Stomach (tissue), 9 donors: ENCODE results near the gene RBP4. TPM values are rescaled to one million over a fixed set of nuclear protein-coding genes. Genes with fewer than 3 reads are reported as not detected.

Experiments
- DNase-seq, 2 donors: peaks; one replicate each; pipeline versions ENCODE4 v3.0.0 to v3.0.0-alpha.2; 2013 to 2019
- H3K27ac ChIP-seq, 5 donors: fragments of 200-600 bp in 4 of 5; sonication (generic) in 4 of 5; one replicate each; pipeline ENCODE4 v1.5.1; 2013 to 2019; ENCODE audit warnings: mild to moderate bottlenecking in 1 of 5, moderate library complexity in 1 of 5
- H3K27me3 ChIP-seq, 3 donors: fragments of 200-600 bp; sonication (generic); one replicate each; pipeline ENCODE4 v1.5.1; 2017 to 2019; ENCODE audit warnings: mixed run types in 1 of 3
- H3K36me3 ChIP-seq, 4 donors: fragments of 200-600 bp; sonication (generic); 1 replicate in 3 of 4; 2 replicates in 1 of 4; pipeline ENCODE4 v1.5.1; 2016 to 2019
- H3K4me1 ChIP-seq, 4 donors: fragments of 200-600 bp; sonication (generic); one replicate each; pipeline ENCODE4 v1.5.1; 2016 to 2019
- H3K4me3 ChIP-seq, 4 donors: fragments of 200-600 bp; sonication (generic) in 3 of 4; one replicate each; pipeline ENCODE4 v1.5.1; 2016 to 2019; ENCODE audit warnings: mild to moderate bottlenecking in 1 of 4
- H3K9me3 ChIP-seq, 4 donors: fragments of 200-600 bp; sonication (generic); one replicate each; pipeline ENCODE4 v1.5.1; 2016 to 2019
- CTCF ChIP-seq, 7 experiments: fragments of 450-650 bp in 4 of 7; fragments of 200-600 bp in 3 of 7; sonication (generic) in 3 of 7; IDR thresholded peaks; one replicate each; pipeline ENCODE4 v1.5.1; 2016 to 2019; ENCODE audit warnings: antibody characterized with exemption in 7 of 7, control low read depth in 2 of 7, mild to moderate bottlenecking in 1 of 7
- EP300 ChIP-seq: sonication (generic); formaldehyde crosslinking; IDR thresholded peaks from one replicate; pipeline ENCODE4 v1.6.1; 2017; ENCODE audit warnings: antibody characterized with exemption
- POLR2A ChIP-seq, 4 donors: fragments of 450-650 bp; IDR thresholded peaks; one replicate each; pipeline ENCODE4 v1.6.1; 2016; ENCODE audit warnings: antibody characterized with exemption in 4 of 4, control low read depth in 2 of 4, mild to moderate bottlenecking in 1 of 4, moderate library complexity in 1 of 4
- POLR2AphosphoS5 ChIP-seq, 3 donors: sonication (generic); formaldehyde crosslinking; IDR thresholded peaks; one replicate each; pipeline ENCODE4 v1.6.1; 2016; ENCODE audit warnings: antibody characterized with exemption in 3 of 3
- WGBS, 5 donors: extraction: QIAGEN DNeasy Blood & Tissue Kit in 3 of 5; methylation state at CpG; one replicate each; pipeline versions ENCODE4 v1.1.5 to v1.1.7; 2013 to 2018; 5-methylcytosine and 5-hydroxymethylcytosine counted together
- intact Hi-C: fragments of 100-400 bp; cut with DNase I; formaldehyde crosslinking; loops from one replicate; pipeline ENCODE4 v1.15.1; 2023; ENCODE audit warnings: low total_unique reads
- polyA plus RNA-seq, 3 donors: library from polyadenylated mRNA; stranded (reverse); fragments of 200-250 nt; gene quantifications; one replicate each; pipeline ENCODE4 v1.2.3, GENCODE V29; 2013
- total RNA-seq, 5 donors: library from RNA; depleted of rRNA; stranded (reverse); fragments of >200 nt; gene quantifications; one replicate each; pipeline versions ENCODE4 v1.1.0 to v1.2.3, GENCODE V29; 2014 to 2016
- donor health status: healthy with polysubstance abuse.
- donor health status: Bipolar disorder and iron deficiency.
- donor health status: healthy.

The RBP4 gene
- total and polyA plus RNA-seq, 8 donors: 0.58 to 20.5 (median 1.1) TPM; not detected in 2

- no peak overlapping the region for H3K27ac ChIP-seq
- H3K27me3 ChIP-seq: peaks cover 0 to 5% (median 0%) of the 10 kb centered on the region in 3 donors
- H3K9me3 ChIP-seq: no peaks in the 10 kb centered on the region
- TF ChIP-seq POLR2AphosphoS5 (IDR thresholded peaks at IDR 0.05) (no peak), CTCF (IDR thresholded peaks at IDR 0.05) (no peak), EP300 (no peak), POLR2A (IDR thresholded peaks at IDR 0.05) (no peak)
- DNase-seq: no peak
- intact Hi-C loops: no loop called here
- no peak overlapping the region for H3K4me3 ChIP-seq
- peaks cover 0 to 7% (median 3%) of the 10 kb centered on the region in 4 donors for H3K4me1 ChIP-seq
- WGBS, 5 donors: 90 to 97% (median 93%) methylated on average over 4 of the region's 4 CpGs
- H3K36me3 ChIP-seq: no peaks in the 10 kb centered on the region
These were observed 7.8 kb downstream of the RBP4 start for GRCh38 chr10:93593254-93593653.

GRCh38 chr10:93591065-93591808, 9.8 kb downstream of the RBP4 start:
- 51 to 62% (median 55%) methylated on average over 8 of the region's 8 CpGs for WGBS, 5 donors
- intact Hi-C loops: no loop called here
- DNase-seq: peak in 1 of 2 donors; percentile 51

GRCh38 chr10:93590638-93591037, 10.4 kb downstream of the RBP4 start:
- 91 to 96% (median 93%) methylated on average over 7 of the region's 7 CpGs for WGBS, 5 donors
- Histone ChIP-seq H3K4me3 (no peak overlapping the region), H3K27ac (no peak overlapping the region), H3K36me3 (no peaks in the 10 kb centered on the region), H3K4me1 (peaks cover 0 to 7% (median 3%) of the 10 kb centered on the region in 4 donors), H3K9me3 (no peaks in the 10 kb centered on the region), H3K27me3 (peaks cover 0 to 5% (median 0%) of the 10 kb centered on the region in 3 donors)
- DNase-seq: no peak
- intact Hi-C loops: no loop called here
- no peak for TF ChIP-seq POLR2AphosphoS5 (IDR thresholded peaks at IDR 0.05)
- no peak for TF ChIP-seq POLR2A (IDR thresholded peaks at IDR 0.05)
- TF ChIP-seq EP300: no peak
- no peak for TF ChIP-seq CTCF (IDR thresholded peaks at IDR 0.05)

More at GRCh38 chr10:93591065-93591808, 9.8 kb downstream of the RBP4 start:
- no peak for TF ChIP-seq POLR2A (IDR thresholded peaks at IDR 0.05)
- TF ChIP-seq POLR2AphosphoS5 (IDR thresholded peaks at IDR 0.05): peak in 2 of 3 donors; percentile 18 to 26
- no peak overlapping the region for H3K27ac ChIP-seq
- H3K4me3 ChIP-seq: no peak overlapping the region
- H3K9me3 ChIP-seq: no peaks in the 10 kb centered on the region
- peaks cover 0 to 7% (median 3%) of the 10 kb centered on the region in 4 donors for H3K4me1 ChIP-seq
- H3K27me3 ChIP-seq: peaks cover 0 to 5% (median 0%) of the 10 kb centered on the region in 3 donors
- no peaks in the 10 kb centered on the region for H3K36me3 ChIP-seq

- TF ChIP-seq POLR2AphosphoS5 (IDR thresholded peaks at IDR 0.05) (no peak), CTCF (IDR thresholded peaks at IDR 0.05) (no peak), POLR2A (IDR thresholded peaks at IDR 0.05) (no peak)
- Histone ChIP-seq H3K4me3 (no peak overlapping the region), H3K4me1 (peaks cover 0 to 7% (median 3%) of the 10 kb centered on the region in 4 donors), H3K27me3 (peaks cover 0 to 5% (median 0%) of the 10 kb centered on the region in 3 donors), H3K27ac (no peak overlapping the region), H3K36me3 (no peaks in the 10 kb centered on the region), H3K9me3 (no peaks in the 10 kb centered on the region)
- DNase-seq: no peak
- WGBS, 5 donors: 83 to 90% (median 88%) methylated on average over 15 of the region's 15 CpGs
- intact Hi-C loops: no loop called here
These were observed 11.1 kb downstream of the RBP4 start for GRCh38 chr10:93589648-93590562.
